Effector memory CD8-positive, alpha-beta T cell (primary cell): Measurements from ENCODE around the gene MAG.

Experiments
- ATAC-seq: fragments of 150-1000 bp; cut with Tn5 transposase; replicated peaks from 2 replicates; pipeline ENCODE4 v1.10.0; 2021; ENCODE audit warnings: mild to moderate bottlenecking, moderate library complexity
- DNase-seq, 3 experiments: peaks; one replicate each; pipeline ENCODE4 v3.0.0; 2021
- H3K27ac Mint-ChIP-seq, 2 donors: one replicate each; pipeline ENCODE4 v1.8.0; 2022; ENCODE audit warnings: mild to moderate bottlenecking in 2 of 2, mixed read lengths in 2 of 2, moderate library complexity in 2 of 2
- H3K27me3 Mint-ChIP-seq, 2 donors: one replicate each; pipeline ENCODE4 v1.8.0; 2022; ENCODE audit warnings: mixed read lengths in 2 of 2
- H3K36me3 Mint-ChIP-seq: one replicate; pipeline ENCODE4 v1.8.0; 2022; ENCODE audit warnings: mild to moderate bottlenecking, moderate library complexity, mixed read lengths; ENCODE audit not compliant: insufficient read depth
- H3K4me1 Mint-ChIP-seq, 2 donors: one replicate each; pipeline ENCODE4 v1.8.0; 2022; ENCODE audit warnings: low read depth in 2 of 2, mixed read lengths in 2 of 2
- H3K4me3 Mint-ChIP-seq, 2 donors: one replicate each; pipeline ENCODE4 v1.8.0; 2022; ENCODE audit warnings: mild to moderate bottlenecking in 2 of 2, mixed read lengths in 2 of 2, moderate library complexity in 2 of 2
- H3K9me3 Mint-ChIP-seq, 2 donors: one replicate each; pipeline ENCODE4 v1.8.0; 2022; ENCODE audit warnings: mixed read lengths in 2 of 2

MAG gene

DNA sequence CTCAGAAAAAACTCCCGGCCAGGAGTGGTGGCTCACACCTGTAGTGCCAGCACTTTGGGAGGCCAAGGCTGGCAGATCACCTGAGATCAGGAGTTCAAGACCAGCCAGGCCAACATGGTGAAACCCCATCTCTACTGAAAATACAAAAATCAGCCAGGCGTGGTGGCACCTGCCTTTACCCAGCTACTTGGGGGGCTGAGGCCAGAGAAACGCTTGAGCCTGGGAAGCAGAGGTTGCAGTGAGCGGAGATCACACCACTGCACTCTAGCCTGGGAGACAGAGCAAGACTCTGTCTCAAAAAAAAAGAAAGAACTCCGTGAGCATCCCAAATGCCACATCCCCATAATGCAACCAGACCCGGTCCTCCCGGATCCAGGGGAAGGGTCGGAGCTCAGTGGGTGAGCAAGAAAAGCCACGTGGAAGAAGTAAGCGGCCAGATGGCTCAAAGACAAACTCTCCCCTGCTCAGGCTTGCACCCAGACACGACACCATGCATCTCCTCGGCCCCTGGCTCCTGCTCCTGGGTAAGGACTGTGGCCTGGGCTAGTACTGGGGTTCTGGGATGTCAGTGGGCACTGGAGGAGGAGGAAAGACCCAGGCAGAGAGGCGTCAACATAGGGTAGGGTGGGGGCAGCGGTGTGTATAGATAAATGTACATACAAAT, 39.7 kb downstream of the MAG start:
- Mint-ChIP-seq H3K9me3 (no peaks in the 10 kb centered on the region), H3K4me1 (peaks cover 0 to 2% of the 10 kb centered on the region in 2 donors), H3K36me3 (peaks cover 3% of the 10 kb centered on the region), H3K4me3 (no peak overlapping the region), H3K27me3 (peaks cover 66 to 79% of the 10 kb centered on the region in 2 donors), H3K27ac (no peak overlapping the region)
- DNase-seq: no peak
- no peak for ATAC-seq

DNA sequence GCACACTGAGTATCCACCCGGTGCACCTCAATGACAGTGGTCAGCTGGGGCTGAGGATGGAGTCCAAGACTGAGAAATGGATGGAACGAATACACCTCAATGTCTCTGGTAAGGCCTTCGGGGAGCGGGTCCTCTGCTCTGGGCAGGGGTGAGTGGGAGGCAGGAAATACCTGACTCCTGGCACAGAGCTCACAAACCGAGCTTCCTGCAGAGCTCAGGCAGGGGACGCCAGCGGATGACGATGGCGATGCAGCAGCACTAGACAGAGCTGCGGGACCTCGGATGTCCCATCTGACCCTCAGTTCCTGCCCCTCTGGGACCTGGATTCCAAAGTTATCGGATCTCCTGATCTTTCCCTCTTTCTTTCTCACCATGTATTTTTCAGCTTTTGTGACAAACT, 40.9 kb downstream of the MAG start:
- ATAC-seq (peak; percentile 31), DNase-seq (no peak)
- Mint-ChIP-seq H3K27ac (no peak overlapping the region), H3K9me3 (no peaks in the 10 kb centered on the region), H3K4me3 (no peak overlapping the region), H3K27me3 (peaks cover 71 to 84% of the 10 kb centered on the region in 2 donors), H3K36me3 (peaks cover 5% of the 10 kb centered on the region), H3K4me1 (peaks cover 0 to 2% of the 10 kb centered on the region in 2 donors)

DNA sequence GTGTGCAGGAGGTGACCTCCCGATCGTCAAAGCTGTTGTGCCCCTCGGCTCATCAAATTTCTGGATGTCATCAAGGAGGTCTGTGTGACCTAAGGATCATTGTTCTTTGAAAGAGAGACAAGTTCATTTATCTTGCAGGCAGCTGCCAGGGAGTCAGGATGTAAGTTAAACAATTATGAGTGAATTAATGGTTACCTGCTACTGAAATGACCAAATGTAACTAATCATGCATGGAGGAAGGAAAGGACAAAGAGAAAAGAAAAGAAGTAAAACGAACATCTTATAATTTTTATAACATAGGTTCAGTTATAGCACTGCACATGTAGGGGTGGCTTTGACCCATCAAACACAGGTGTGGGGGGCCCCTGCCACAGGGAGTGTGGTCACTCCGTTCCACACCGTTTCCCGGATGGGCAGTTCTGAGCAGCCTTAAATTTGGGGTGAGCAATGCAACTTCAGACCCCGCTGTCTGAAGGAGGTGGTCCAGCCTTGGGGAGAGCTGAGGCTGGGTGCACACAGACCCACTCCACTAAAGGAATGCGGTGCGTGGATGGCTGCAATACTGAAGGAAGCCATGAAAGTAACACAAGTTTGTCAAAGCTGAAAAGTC, 42.3 kb downstream of the MAG start:
- peaks cover 5% of the 10 kb centered on the region for H3K36me3 Mint-ChIP-seq
- H3K4me3 Mint-ChIP-seq: no peak overlapping the region
- ATAC-seq: no peak
- H3K9me3 Mint-ChIP-seq: no peaks in the 10 kb centered on the region
- no peak overlapping the region for H3K27ac Mint-ChIP-seq
- H3K27me3 Mint-ChIP-seq: peaks cover 64 to 80% of the 10 kb centered on the region in 2 donors
- no peak for DNase-seq
- peaks cover 0 to 2% of the 10 kb centered on the region in 2 donors for H3K4me1 Mint-ChIP-seq

DNA sequence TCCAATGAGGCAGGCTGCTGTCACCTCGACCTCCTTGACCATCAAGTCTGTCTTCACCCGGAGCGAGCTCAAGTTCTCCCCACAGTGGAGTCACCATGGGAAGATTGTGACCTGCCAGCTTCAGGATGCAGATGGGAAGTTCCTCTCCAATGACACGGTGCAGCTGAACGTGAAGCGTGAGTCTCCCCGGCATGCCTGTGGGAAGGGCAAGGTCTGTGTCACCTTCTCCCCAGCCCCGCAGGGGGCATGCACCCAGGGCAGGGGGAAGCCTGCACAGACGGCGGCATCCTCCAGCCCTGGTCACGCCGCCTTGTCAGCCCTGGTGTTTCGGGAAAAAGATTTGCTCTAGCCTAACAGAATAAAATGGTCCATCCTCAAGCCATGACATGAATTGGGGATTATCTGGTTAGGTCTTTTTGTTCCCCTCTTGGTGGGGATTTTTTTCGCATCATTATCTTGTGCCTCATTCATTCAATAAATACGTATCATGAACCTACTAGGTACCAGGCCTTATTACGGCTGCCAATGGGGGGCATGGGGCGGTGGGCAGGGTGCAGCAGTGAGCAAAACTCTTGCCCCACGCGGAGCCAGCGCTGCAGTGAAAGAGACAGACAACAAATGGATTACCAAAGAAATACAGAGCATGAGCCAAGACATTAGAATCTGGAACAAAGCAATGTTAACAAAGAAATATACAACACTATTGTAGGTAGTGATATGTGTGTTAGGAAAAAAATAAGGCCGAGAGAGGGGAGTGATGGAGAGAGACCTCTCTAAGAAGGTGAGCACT, 44.4 kb downstream of the MAG start:
- Mint-ChIP-seq H3K27me3 (peaks cover 56 to 74% of the 10 kb centered on the region in 2 donors), H3K27ac (no peak overlapping the region), H3K4me1 (no peaks in the 10 kb centered on the region), H3K36me3 (peaks cover 5% of the 10 kb centered on the region), H3K4me3 (no peak overlapping the region), H3K9me3 (no peaks in the 10 kb centered on the region)
- ATAC-seq (no peak), DNase-seq (no peak)

DNA sequence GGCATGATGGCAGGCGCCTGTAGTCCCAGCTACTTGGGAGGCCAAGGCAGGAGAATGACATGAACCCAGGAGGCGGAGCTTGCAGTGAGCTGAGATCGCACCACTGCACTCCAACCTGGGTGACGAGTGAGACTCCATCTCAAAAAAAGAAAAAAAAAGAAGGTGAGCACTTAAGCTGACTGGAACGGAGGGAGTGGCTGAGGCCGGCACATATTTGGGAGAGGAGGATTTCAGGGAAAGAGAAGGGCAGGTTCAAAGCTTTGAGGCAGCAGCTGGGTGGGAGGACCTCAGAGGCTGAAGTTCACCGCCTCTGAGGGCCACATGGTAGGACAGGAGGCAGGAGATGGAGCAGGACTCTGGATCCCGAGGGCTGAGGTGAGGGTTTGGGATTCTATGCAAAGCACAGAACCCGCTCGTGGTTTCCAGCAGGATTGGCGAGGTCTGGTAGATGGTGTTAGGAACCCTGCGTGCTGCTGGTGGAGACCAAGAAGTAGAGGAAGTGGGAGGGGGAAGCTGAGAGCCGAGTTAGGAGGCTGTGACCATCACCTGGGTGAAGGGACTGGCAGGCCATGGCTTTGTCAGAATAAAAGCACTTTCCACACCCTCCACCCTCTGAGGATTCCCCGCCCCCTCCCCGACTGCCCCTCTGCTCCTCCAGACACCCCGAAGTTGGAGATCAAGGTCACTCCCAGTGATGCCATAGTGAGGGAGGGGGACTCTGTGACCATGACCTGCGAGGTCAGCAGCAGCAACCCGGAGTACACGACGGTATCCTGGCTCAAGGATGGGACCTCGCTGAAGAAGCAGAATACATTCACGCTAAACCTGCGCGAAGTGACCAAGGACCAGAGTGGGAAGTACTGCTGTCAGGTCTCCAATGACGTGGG, 45.4 kb downstream of the MAG start:
- Mint-ChIP-seq H3K36me3 (peaks cover 5% of the 10 kb centered on the region), H3K4me3 (no peak overlapping the region), H3K27ac (no peak overlapping the region), H3K27me3 (peaks cover 56 to 69% of the 10 kb centered on the region in 2 donors), H3K9me3 (no peaks in the 10 kb centered on the region), H3K4me1 (peaks cover 0 to under 1% of the 10 kb centered on the region in 2 donors)
- ATAC-seq (no peak), DNase-seq (no peak)

DNA sequence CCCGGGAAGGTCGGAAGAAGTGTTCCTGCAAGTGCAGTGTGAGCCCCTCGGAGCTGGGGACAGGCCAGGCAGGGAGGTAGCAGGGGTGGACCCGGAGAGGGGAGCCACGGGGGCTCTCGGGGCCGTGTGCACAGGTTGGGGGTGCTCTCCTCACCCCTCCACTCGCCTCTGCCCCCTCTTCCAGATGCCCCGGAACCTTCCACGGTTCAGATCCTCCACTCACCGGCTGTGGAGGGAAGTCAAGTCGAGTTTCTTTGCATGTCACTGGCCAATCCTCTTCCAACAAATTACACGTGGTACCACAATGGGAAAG, 46.0 kb downstream of the MAG start:
- ATAC-seq: no peak

DNA sequence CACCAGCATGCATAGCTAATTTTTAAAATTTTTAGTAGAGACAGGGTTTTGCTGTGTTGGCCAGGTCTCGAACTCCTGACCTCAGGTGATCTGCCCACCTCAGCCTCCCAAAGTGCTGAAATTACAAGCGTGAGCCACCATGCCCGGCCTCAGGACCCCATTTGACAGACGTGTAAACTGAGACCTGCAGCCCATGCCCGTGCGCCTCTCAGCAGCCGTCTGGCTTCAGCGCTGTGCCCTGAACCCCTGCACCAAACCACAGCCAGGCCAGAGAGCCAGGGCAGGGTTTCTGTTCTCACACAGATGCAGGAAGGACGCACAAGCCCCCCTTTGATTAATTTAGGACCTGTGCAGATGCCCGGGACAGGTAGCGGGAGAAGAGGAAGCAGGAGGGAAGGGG, 48.5 kb downstream of the MAG start:
- H3K9me3 Mint-ChIP-seq: no peaks in the 10 kb centered on the region
- no peak overlapping the region for H3K4me3 Mint-ChIP-seq
- no peak for DNase-seq
- ATAC-seq: no peak
- no peak overlapping the region for H3K27ac Mint-ChIP-seq
- peaks cover 0 to 1% of the 10 kb centered on the region in 2 donors for H3K4me1 Mint-ChIP-seq
- peaks cover 5% of the 10 kb centered on the region for H3K36me3 Mint-ChIP-seq
- peaks cover 37 to 58% of the 10 kb centered on the region in 2 donors for H3K27me3 Mint-ChIP-seq

More for the DNA sequence above, 46.0 kb downstream of the MAG start:
- peaks cover 54 to 69% of the 10 kb centered on the region in 2 donors for H3K27me3 Mint-ChIP-seq
- peaks cover 0 to 1% of the 10 kb centered on the region in 2 donors for H3K4me1 Mint-ChIP-seq
- no peaks in the 10 kb centered on the region for H3K9me3 Mint-ChIP-seq
- no peak overlapping the region for H3K4me3 Mint-ChIP-seq
- peaks cover 5% of the 10 kb centered on the region for H3K36me3 Mint-ChIP-seq
- H3K27ac Mint-ChIP-seq: no peak overlapping the region
- DNase-seq: no peak

DNA sequence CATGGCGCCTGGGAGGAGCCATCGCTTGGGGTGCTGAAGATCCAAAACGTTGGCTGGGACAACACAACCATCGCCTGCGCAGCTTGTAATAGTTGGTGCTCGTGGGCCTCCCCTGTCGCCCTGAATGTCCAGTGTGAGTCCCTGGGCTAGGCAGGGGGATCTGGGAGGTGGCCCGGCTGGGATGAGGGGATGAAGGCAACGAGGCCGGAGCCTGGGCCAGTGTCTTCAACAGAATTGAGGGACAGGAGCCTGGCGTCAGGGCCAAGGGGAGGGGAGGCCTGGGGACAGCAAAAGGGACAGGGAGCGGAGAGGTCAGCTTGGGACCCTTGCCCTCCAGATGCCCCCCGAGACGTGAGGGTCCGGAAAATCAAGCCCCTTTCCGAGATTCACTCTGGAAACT, 49.0 kb downstream of the MAG start:
- H3K4me1 Mint-ChIP-seq: peaks cover 1 to 4% of the 10 kb centered on the region in 2 donors
- H3K4me3 Mint-ChIP-seq: no peak overlapping the region
- DNase-seq (no peak), ATAC-seq (no peak)
- peaks cover 36 to 59% of the 10 kb centered on the region in 2 donors for H3K27me3 Mint-ChIP-seq
- no peak overlapping the region for H3K27ac Mint-ChIP-seq
- H3K36me3 Mint-ChIP-seq: peaks cover 10% of the 10 kb centered on the region
- H3K9me3 Mint-ChIP-seq: no peaks in the 10 kb centered on the region

DNA sequence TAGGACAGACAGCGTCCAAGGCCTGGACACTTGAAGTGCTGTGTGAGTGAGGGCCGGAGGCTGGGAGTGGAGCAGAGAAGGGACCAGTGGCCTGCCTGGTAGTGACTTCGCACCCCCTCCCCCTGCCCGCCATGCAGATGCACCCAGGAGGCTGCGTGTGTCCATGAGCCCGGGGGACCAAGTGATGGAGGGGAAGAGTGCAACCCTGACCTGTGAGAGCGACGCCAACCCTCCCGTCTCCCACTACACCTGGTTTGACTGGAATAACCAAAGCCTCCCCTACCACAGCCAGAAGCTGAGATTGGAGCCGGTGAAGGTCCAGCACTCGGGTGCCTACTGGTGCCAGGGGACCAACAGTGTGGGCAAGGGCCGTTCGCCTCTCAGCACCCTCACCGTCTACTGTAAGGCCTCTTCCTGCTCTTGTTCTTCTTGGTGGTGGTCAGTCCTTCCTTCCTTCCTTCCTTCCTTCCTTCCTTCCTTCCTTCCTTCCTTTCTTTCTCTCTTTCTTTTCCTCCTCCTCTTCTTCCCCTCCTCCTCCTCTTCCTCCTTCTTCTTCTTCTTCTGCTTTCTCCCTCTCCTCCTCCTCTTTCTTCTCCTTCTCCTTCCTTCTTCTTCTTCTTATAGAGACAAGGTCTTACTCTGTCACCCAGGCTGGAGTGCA, 49.7 kb downstream of the MAG start:
- H3K27me3 Mint-ChIP-seq: peaks cover 33 to 60% of the 10 kb centered on the region in 2 donors
- DNase-seq: no peak
- H3K4me3 Mint-ChIP-seq: no peak overlapping the region
- no peak for ATAC-seq
- peaks cover 17% of the 10 kb centered on the region for H3K36me3 Mint-ChIP-seq
- no peak overlapping the region for H3K27ac Mint-ChIP-seq
- peaks cover 7 to 11% of the 10 kb centered on the region in 2 donors for H3K4me1 Mint-ChIP-seq
- H3K9me3 Mint-ChIP-seq: no peaks in the 10 kb centered on the region

DNA sequence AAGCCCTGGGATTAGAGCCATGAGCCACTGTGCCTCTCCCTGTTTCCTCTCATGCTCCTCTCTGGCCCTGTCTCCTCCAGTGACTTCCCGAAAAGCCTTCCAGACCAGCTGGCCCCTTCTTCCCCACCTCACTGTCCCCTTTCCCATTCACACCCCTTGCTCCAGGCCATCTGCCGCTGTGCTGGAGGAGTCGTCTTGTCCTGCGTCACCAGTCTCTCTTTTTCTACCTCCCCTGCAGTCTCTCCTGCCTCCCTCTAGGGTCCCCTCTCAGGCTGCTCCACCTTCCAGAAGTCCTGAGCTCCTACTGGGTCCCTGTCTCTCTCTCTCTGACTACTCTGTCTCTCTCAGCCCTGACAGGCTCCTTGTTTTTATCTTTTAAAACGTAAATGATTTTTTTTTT, 50.5 kb downstream of the MAG start:
- Mint-ChIP-seq H3K9me3 (no peaks in the 10 kb centered on the region), H3K4me3 (no peak overlapping the region), H3K4me1 (peaks cover 15 to 18% of the 10 kb centered on the region in 2 donors), H3K27ac (no peak overlapping the region), H3K36me3 (peaks cover 22% of the 10 kb centered on the region), H3K27me3 (peaks cover 31 to 60% of the 10 kb centered on the region in 2 donors)
- ATAC-seq (no peak), DNase-seq (no peak)

DNA sequence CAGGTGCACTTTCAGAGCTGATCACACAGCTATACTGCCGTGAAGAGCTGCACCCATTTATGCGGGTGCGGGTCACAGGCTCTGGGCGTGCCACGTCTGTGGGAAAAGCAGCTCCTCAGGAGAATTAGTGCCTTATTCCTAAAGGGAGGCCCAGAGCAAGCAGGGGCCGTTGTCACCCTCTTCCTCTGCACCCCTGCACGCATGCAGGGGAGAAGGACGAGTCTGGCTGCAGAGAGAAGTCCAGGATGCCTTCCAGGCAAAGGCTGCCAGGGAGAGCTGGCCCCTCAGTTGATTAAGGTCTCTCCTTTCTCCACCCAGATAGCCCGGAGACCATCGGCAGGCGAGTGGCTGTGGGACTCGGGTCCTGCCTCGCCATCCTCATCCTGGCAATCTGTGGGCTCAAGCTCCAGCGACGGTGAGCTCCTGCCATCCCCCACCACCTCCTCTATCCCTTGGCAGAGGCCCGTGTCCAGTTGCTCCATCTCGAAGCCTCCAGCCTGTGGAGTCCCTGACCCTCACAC, 52.6 kb downstream of the MAG start:
- H3K4me1 Mint-ChIP-seq: peaks cover 18 to 24% of the 10 kb centered on the region in 2 donors
- no peaks in the 10 kb centered on the region for H3K9me3 Mint-ChIP-seq
- peaks cover 22% of the 10 kb centered on the region for H3K36me3 Mint-ChIP-seq
- no peak overlapping the region for H3K4me3 Mint-ChIP-seq
- H3K27ac Mint-ChIP-seq: peak overlapping the region in 1 of 2 donors; percentile 42
- DNase-seq (no peak), ATAC-seq (no peak)
- peaks cover 27 to 65% of the 10 kb centered on the region in 2 donors for H3K27me3 Mint-ChIP-seq

DNA sequence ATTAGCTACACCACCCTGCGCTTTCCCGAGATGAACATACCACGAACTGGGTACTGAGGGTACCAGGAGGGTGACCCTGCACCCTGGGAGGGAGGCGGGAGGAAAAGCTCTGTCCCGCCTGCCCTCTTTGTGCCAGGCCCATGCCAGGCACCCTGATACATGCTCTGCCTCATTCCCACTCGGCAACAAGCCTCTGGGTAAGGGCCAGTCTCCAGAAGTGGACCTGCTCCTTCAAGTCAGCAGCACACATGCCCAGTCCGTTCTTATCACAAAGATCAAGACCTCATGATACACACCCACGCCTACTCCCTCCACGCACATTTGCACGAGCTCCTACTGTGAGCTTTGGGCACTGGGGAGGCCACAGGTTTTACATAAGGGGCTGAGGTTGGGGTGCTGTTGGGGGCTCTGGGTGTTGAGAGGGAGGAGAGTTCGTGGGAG, 53.7 kb downstream of the MAG start:
- H3K4me3 Mint-ChIP-seq: peak overlapping the region in 1 of 2 donors; percentile 24
- H3K36me3 Mint-ChIP-seq: peaks cover 22% of the 10 kb centered on the region
- ATAC-seq: no peak
- no peaks in the 10 kb centered on the region for H3K9me3 Mint-ChIP-seq
- DNase-seq: no peak
- peaks cover 23 to 68% of the 10 kb centered on the region in 2 donors for H3K27me3 Mint-ChIP-seq
- peaks cover 18 to 24% of the 10 kb centered on the region in 2 donors for H3K4me1 Mint-ChIP-seq
- H3K27ac Mint-ChIP-seq: peak overlapping the region in 1 of 2 donors; percentile 89
